GM18870 (cell line): ENCODE measurements around the gene PRKRA.
"Not testable (repeated sequence)": the region's sequence is repeated elsewhere in the genome, so short reads cannot be mapped to it uniquely, and the experiment has no call there.

Experiments
- ATAC-seq: cut with Tn5 transposase; IDR thresholded peaks from one replicate; pipeline ENCODE4 v1.9.1; 2021; ENCODE audit warnings: moderate library complexity; ENCODE audit not compliant: unreplicated experiment

PRKRA gene

GRCh38 chr2:178469219-178469849 lies 18.4 kb upstream of the PRKRA start:
- no peak for ATAC-seq

- ATAC-seq, result no peak
Observed at GRCh38 chr2:178457390-178457886, 6.5 kb upstream of the PRKRA start.

GRCh38 chr2:178455947-178456346 lies 5.0 kb upstream of the PRKRA start:
- ATAC-seq, result no peak

- ATAC-seq, result no peak
Observed at GRCh38 chr2:178452870-178453269, 1.9 kb upstream of the PRKRA start.

GRCh38 chr2:178452334-178452733 lies 1.4 kb upstream of the PRKRA start:
- ATAC-seq, result no peak

- ATAC-seq, result peak; percentile 39
Observed at GRCh38 chr2:178450524-178450773, 526 bp downstream of the PRKRA start.

- no peak for ATAC-seq
Observed at GRCh38 chr2:178449700-178450523, 1.1 kb downstream of the PRKRA start.

- no peak for ATAC-seq
Observed at GRCh38 chr2:178448968-178449661, 1.9 kb downstream of the PRKRA start.

- ATAC-seq, result no peak
Observed at GRCh38 chr2:178441426-178441825, 9.5 kb downstream of the PRKRA start.

GRCh38 chr2:178436662-178437061 lies 14.3 kb downstream of the PRKRA start:
- no peak for ATAC-seq

- ATAC-seq, result no peak
Observed at GRCh38 chr2:178429336-178429735, 21.6 kb downstream of the PRKRA start.

GRCh38 chr2:178428396-178428806 lies 22.6 kb downstream of the PRKRA start:
- ATAC-seq, result no peak

GRCh38 chr2:178427458-178427857 lies 23.5 kb downstream of the PRKRA start:
- ATAC-seq, result no peak

- ATAC-seq, result no peak
Observed at GRCh38 chr2:178426388-178426787, 24.6 kb downstream of the PRKRA start.

- no peak for ATAC-seq
Observed at GRCh38 chr2:178425255-178425827, 25.6 kb downstream of the PRKRA start.

GRCh38 chr2:178423746-178424145 lies 27.2 kb downstream of the PRKRA start:
- not testable (repeated sequence) for ATAC-seq

GRCh38 chr2:178422097-178422496 lies 28.9 kb downstream of the PRKRA start:
- ATAC-seq, result no peak

GRCh38 chr2:178420463-178420999 lies 30.4 kb downstream of the PRKRA start:
- no peak for ATAC-seq

GRCh38 chr2:178419123-178419522 lies 31.9 kb downstream of the PRKRA start:
- ATAC-seq, result no peak

GRCh38 chr2:178418426-178418825 lies 32.5 kb downstream of the PRKRA start:
- ATAC-seq, result no peak

- no peak for ATAC-seq
Observed at GRCh38 chr2:178417916-178418315, 33.1 kb downstream of the PRKRA start.
